ENCODE measurements around the gene ACACA. TPM values are rescaled to one million over a fixed set of nuclear protein-coding genes. Genes with fewer than 3 reads are reported as not detected.

Gene ACACA
- polyA plus RNA-seq, 4 donors: 7.0 to 30.0 (median 16.6) TPM

- Histone ChIP-seq H3K4me1 (ENCODE audit: control insufficient read depth in 3 of 3, insufficient read depth in 2 of 3, low read depth in 1 of 3, low read length in 2 of 3) (peaks cover 0 to 15% (median 0%) of the 10 kb centered on the region in 3 donors), H3K27ac (ENCODE audit: low read depth in 1 of 3, low read length in 2 of 3) (peak overlapping the region in 1 of 3 donors; percentile 53), H3K4me3 (ENCODE audit: low read depth in 1 of 3, low read length in 3 of 3) (no peak overlapping the region), H3K36me3 (ENCODE audit: control insufficient read depth in 3 of 3, insufficient read depth in 2 of 3, low read depth in 1 of 3, low read length in 3 of 3) (peaks cover 2 to 56% (median 4%) of the 10 kb centered on the region in 3 donors), H3K9me3 (ENCODE audit: control insufficient read depth in 2 of 2, insufficient read depth in 1 of 2, low read depth in 1 of 2, low read length in 1 of 2) (no peaks in the 10 kb centered on the region), H3K27me3 (ENCODE audit: control insufficient read depth in 3 of 3, insufficient read depth in 3 of 3, low read length in 3 of 3) (no peaks in the 10 kb centered on the region)
- WGBS, 3 donors: 94 to 96% (median 94%) methylated on average over 9 of the region's 9 CpGs
- no peak for FAIRE-seq
- peak in 1 of 2 donors; percentile 65 for DNase-seq
Observed at GRCh38 chr17:37098910-37099664, 307.5 kb downstream of the ACACA start.

GRCh38 chr17:37098152-37098551 lies 308.5 kb downstream of the ACACA start:
- 90 to 92% (median 91%) methylated on average over 5 of the region's 5 CpGs for WGBS, 3 donors
- Histone ChIP-seq H3K9me3 (ENCODE audit: control insufficient read depth in 2 of 2, insufficient read depth in 1 of 2, low read depth in 1 of 2, low read length in 1 of 2) (no peaks in the 10 kb centered on the region), H3K4me1 (ENCODE audit: control insufficient read depth in 3 of 3, insufficient read depth in 2 of 3, low read depth in 1 of 3, low read length in 2 of 3) (peaks cover 0 to 20% (median under 1%) of the 10 kb centered on the region in 3 donors), H3K4me3 (ENCODE audit: low read depth in 1 of 3, low read length in 3 of 3) (no peak overlapping the region), H3K36me3 (ENCODE audit: control insufficient read depth in 3 of 3, insufficient read depth in 2 of 3, low read depth in 1 of 3, low read length in 3 of 3) (peaks cover 2 to 55% (median 4%) of the 10 kb centered on the region in 3 donors), H3K27ac (ENCODE audit: low read depth in 1 of 3, low read length in 2 of 3) (peak overlapping the region in 1 of 3 donors; percentile 24), H3K27me3 (ENCODE audit: control insufficient read depth in 3 of 3, insufficient read depth in 3 of 3, low read length in 3 of 3) (no peaks in the 10 kb centered on the region)
- DNase-seq (no peak), FAIRE-seq (no peak)

GRCh38 chr17:37097154-37097553 lies 309.5 kb downstream of the ACACA start:
- Histone ChIP-seq H3K27me3 (ENCODE audit: control insufficient read depth in 3 of 3, insufficient read depth in 3 of 3, low read length in 3 of 3) (no peaks in the 10 kb centered on the region), H3K4me3 (ENCODE audit: low read depth in 1 of 3, low read length in 3 of 3) (no peak overlapping the region), H3K4me1 (ENCODE audit: control insufficient read depth in 3 of 3, insufficient read depth in 2 of 3, low read depth in 1 of 3, low read length in 2 of 3) (peaks cover 2 to 30% (median 4%) of the 10 kb centered on the region in 3 donors), H3K9me3 (ENCODE audit: control insufficient read depth in 2 of 2, insufficient read depth in 1 of 2, low read depth in 1 of 2, low read length in 1 of 2) (no peaks in the 10 kb centered on the region), H3K36me3 (ENCODE audit: control insufficient read depth in 3 of 3, insufficient read depth in 2 of 3, low read depth in 1 of 3, low read length in 3 of 3) (peaks cover 2 to 50% (median 4%) of the 10 kb centered on the region in 3 donors), H3K27ac (ENCODE audit: low read depth in 1 of 3, low read length in 2 of 3) (no peak overlapping the region)
- DNase-seq (no peak), FAIRE-seq (no peak)
- 59 to 81% (median 64%) methylated on average over 2 of the region's 2 CpGs for WGBS, 3 donors

- WGBS, 3 donors: 61 to 83% (median 72%) methylated on average over 2 of the region's 2 CpGs
- Histone ChIP-seq H3K36me3 (ENCODE audit: control insufficient read depth in 3 of 3, insufficient read depth in 2 of 3, low read depth in 1 of 3, low read length in 3 of 3) (peaks cover 2 to 49% (median 4%) of the 10 kb centered on the region in 3 donors), H3K9me3 (ENCODE audit: control insufficient read depth in 2 of 2, insufficient read depth in 1 of 2, low read depth in 1 of 2, low read length in 1 of 2) (no peaks in the 10 kb centered on the region), H3K4me1 (ENCODE audit: control insufficient read depth in 3 of 3, insufficient read depth in 2 of 3, low read depth in 1 of 3, low read length in 2 of 3) (peaks cover 2 to 39% (median 8%) of the 10 kb centered on the region in 3 donors), H3K27me3 (ENCODE audit: control insufficient read depth in 3 of 3, insufficient read depth in 3 of 3, low read length in 3 of 3) (no peaks in the 10 kb centered on the region), H3K4me3 (ENCODE audit: low read depth in 1 of 3, low read length in 3 of 3) (no peak overlapping the region), H3K27ac (ENCODE audit: low read depth in 1 of 3, low read length in 2 of 3) (no peak overlapping the region)
- FAIRE-seq (no peak), DNase-seq (peak; percentile 43 to 53)
Observed at GRCh38 chr17:37096071-37096470, 310.6 kb downstream of the ACACA start.

GRCh38 chr17:37094391-37094790 lies 312.2 kb downstream of the ACACA start:
- no peak for FAIRE-seq
- peaks cover 2 to 56% (median 12%) of the 10 kb centered on the region in 3 donors for H3K4me1 ChIP-seq (ENCODE audit: control insufficient read depth in 3 of 3, insufficient read depth in 2 of 3, low read depth in 1 of 3, low read length in 2 of 3)
- no peaks in the 10 kb centered on the region for H3K27me3 ChIP-seq (ENCODE audit: control insufficient read depth in 3 of 3, insufficient read depth in 3 of 3, low read length in 3 of 3)
- H3K36me3 ChIP-seq (ENCODE audit: control insufficient read depth in 3 of 3, insufficient read depth in 2 of 3, low read depth in 1 of 3, low read length in 3 of 3): peaks cover 2 to 45% (median 4%) of the 10 kb centered on the region in 3 donors
- 76 to 88% (median 78%) methylated on average over 4 of the region's 4 CpGs for whole genome bisulfite sequencing, 3 donors
- DNase-seq: no peak
- H3K4me3 ChIP-seq (ENCODE audit: low read depth in 1 of 3, low read length in 3 of 3): no peak overlapping the region
- no peaks in the 10 kb centered on the region for H3K9me3 ChIP-seq (ENCODE audit: control insufficient read depth in 2 of 2, insufficient read depth in 1 of 2, low read depth in 1 of 2, low read length in 1 of 2)
- no peak overlapping the region for H3K27ac ChIP-seq (ENCODE audit: low read depth in 1 of 3, low read length in 2 of 3)

- Histone ChIP-seq H3K27me3 (ENCODE audit: control insufficient read depth in 3 of 3, insufficient read depth in 3 of 3, low read length in 3 of 3) (no peaks in the 10 kb centered on the region), H3K36me3 (ENCODE audit: control insufficient read depth in 3 of 3, insufficient read depth in 2 of 3, low read depth in 1 of 3, low read length in 3 of 3) (peaks cover 2 to 40% (median 4%) of the 10 kb centered on the region in 3 donors), H3K9me3 (ENCODE audit: control insufficient read depth in 2 of 2, insufficient read depth in 1 of 2, low read depth in 1 of 2, low read length in 1 of 2) (no peaks in the 10 kb centered on the region), H3K4me1 (ENCODE audit: control insufficient read depth in 3 of 3, insufficient read depth in 2 of 3, low read depth in 1 of 3, low read length in 2 of 3) (peaks cover 2 to 64% (median 12%) of the 10 kb centered on the region in 3 donors), H3K4me3 (ENCODE audit: low read depth in 1 of 3, low read length in 3 of 3) (no peak overlapping the region), H3K27ac (ENCODE audit: low read depth in 1 of 3, low read length in 2 of 3) (peak overlapping the region; percentile 51 to 78 (median 75))
- FAIRE-seq (no peak), DNase-seq (no peak)
Observed at GRCh38 chr17:37092701-37093100, 313.9 kb downstream of the ACACA start.

GRCh38 chr17:37092071-37092470 lies 314.6 kb downstream of the ACACA start:
- Histone ChIP-seq H3K27me3 (ENCODE audit: control insufficient read depth in 3 of 3, insufficient read depth in 3 of 3, low read length in 3 of 3) (no peaks in the 10 kb centered on the region), H3K4me3 (ENCODE audit: low read depth in 1 of 3, low read length in 3 of 3) (no peak overlapping the region), H3K27ac (ENCODE audit: low read depth in 1 of 3, low read length in 2 of 3) (peak overlapping the region; percentile 45 to 93 (median 75)), H3K36me3 (ENCODE audit: control insufficient read depth in 3 of 3, insufficient read depth in 2 of 3, low read depth in 1 of 3, low read length in 3 of 3) (peaks cover under 1 to 36% (median 3%) of the 10 kb centered on the region in 3 donors), H3K9me3 (ENCODE audit: control insufficient read depth in 2 of 2, insufficient read depth in 1 of 2, low read depth in 1 of 2, low read length in 1 of 2) (no peaks in the 10 kb centered on the region), H3K4me1 (ENCODE audit: control insufficient read depth in 3 of 3, insufficient read depth in 2 of 3, low read depth in 1 of 3, low read length in 2 of 3) (peaks cover 2 to 64% (median 12%) of the 10 kb centered on the region in 3 donors)
- FAIRE-seq (no peak), DNase-seq (peak; percentile 88 to 93)
- 6 to 51% (median 29%) methylated on average over 2 of the region's 2 CpGs for WGBS, 3 donors

GRCh38 chr17:37090941-37091340 lies 315.7 kb downstream of the ACACA start:
- no peaks in the 10 kb centered on the region for H3K9me3 ChIP-seq (ENCODE audit: control insufficient read depth in 2 of 2, insufficient read depth in 1 of 2, low read depth in 1 of 2, low read length in 1 of 2)
- H3K27me3 ChIP-seq (ENCODE audit: control insufficient read depth in 3 of 3, insufficient read depth in 3 of 3, low read length in 3 of 3): no peaks in the 10 kb centered on the region
- FAIRE-seq (no peak), DNase-seq (no peak)
- WGBS, 3 donors: 82 to 90% (median 89%) methylated on average over 3 of the region's 3 CpGs
- peaks cover 2 to 68% (median 12%) of the 10 kb centered on the region in 3 donors for H3K4me1 ChIP-seq (ENCODE audit: control insufficient read depth in 3 of 3, insufficient read depth in 2 of 3, low read depth in 1 of 3, low read length in 2 of 3)
- peaks cover 0 to 37% (median 3%) of the 10 kb centered on the region in 3 donors for H3K36me3 ChIP-seq (ENCODE audit: control insufficient read depth in 3 of 3, insufficient read depth in 2 of 3, low read depth in 1 of 3, low read length in 3 of 3)
- no peak overlapping the region for H3K4me3 ChIP-seq (ENCODE audit: low read depth in 1 of 3, low read length in 3 of 3)
- H3K27ac ChIP-seq (ENCODE audit: low read depth in 1 of 3, low read length in 2 of 3): peak overlapping the region in 2 of 3 donors; percentile 4 to 93
